Measurements from ENCODE around the gene APOA4. TPM values are rescaled to one million over a fixed set of nuclear protein-coding genes. Genes with fewer than 3 reads are reported as not detected.

The APOA4 gene
- total and polyA plus RNA-seq, 4 donors: 0.89 to 382 (median 131) TPM

DNA sequence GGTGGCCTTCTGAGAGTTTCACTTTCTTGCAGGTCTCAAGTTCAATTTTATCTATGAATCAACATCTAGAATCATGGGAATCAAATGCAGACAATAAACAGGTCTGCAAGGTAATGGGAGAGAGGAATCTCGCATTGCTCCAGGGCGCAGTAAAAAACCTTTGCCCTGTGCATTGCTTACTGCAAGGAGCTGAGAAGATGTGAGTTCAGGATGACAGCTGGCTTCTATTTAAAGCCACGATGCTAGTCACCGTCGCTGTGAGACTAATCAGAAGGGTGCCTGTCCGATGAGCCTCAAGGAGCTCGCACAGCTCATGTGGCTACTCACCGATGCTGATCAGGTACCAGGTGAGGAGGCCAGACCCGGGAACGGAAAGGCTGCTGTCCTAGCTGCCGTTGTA is 44.5 kb upstream of the APOA4 start:
- H3K9me3 ChIP-seq (ENCODE audit: control insufficient read depth in 4 of 4, low read length in 3 of 4): no peaks in the 10 kb centered on the region
- no peak overlapping the region for H3K9ac ChIP-seq (ENCODE audit: low read depth in 1 of 2, low read length in 2 of 2)
- 96% methylated on average over 11 of the region's 11 CpGs for WGBS
- TF ChIP-seq EGR1 (IDR thresholded peaks at IDR 0.05; ENCODE audit: low read depth in 2 of 2) (no peak), SP1 (IDR thresholded peaks at IDR 0.05) (no peak), FOXA2 (IDR thresholded peaks at IDR 0.05) (no peak), FOXA1 (IDR thresholded peaks at IDR 0.05) (no peak), RAD21 (IDR thresholded peaks at IDR 0.05) (no peak), YY1 (IDR thresholded peaks at IDR 0.05) (no peak)
- TF ChIP-seq, protein P1, sequence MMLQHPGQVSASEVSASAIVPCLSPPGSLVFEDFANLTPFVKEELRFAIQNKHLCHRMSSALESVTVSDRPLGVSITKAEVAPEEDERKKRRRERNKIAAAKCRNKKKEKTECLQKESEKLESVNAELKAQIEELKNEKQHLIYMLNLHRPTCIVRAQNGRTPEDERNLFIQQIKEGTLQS (IDR thresholded peaks at IDR 0.05): no peak
- H3K4me3 ChIP-seq (ENCODE audit: low read depth in 1 of 3, low read length in 3 of 3): no peak overlapping the region
- no peaks in the 10 kb centered on the region for H3K27me3 ChIP-seq (ENCODE audit: control insufficient read depth in 4 of 4, insufficient read depth in 4 of 4, low read length in 3 of 4)
- H3K36me3 ChIP-seq (ENCODE audit: control insufficient read depth in 4 of 4, insufficient read depth in 3 of 4, low read depth in 1 of 4, low read length in 3 of 4): peaks cover 6 to 90% (median 47%) of the 10 kb centered on the region in 4 donors
- H3K27ac ChIP-seq (ENCODE audit: low read depth in 1 of 2, low read length in 2 of 2): no peak overlapping the region
- H3K4me1 ChIP-seq (ENCODE audit: control insufficient read depth in 4 of 4, insufficient read depth in 4 of 4, low read length in 3 of 4): peaks cover 2 to 14% (median 9%) of the 10 kb centered on the region in 4 donors
- no peak for DNase-seq (ENCODE audit: low spot score)

DNA sequence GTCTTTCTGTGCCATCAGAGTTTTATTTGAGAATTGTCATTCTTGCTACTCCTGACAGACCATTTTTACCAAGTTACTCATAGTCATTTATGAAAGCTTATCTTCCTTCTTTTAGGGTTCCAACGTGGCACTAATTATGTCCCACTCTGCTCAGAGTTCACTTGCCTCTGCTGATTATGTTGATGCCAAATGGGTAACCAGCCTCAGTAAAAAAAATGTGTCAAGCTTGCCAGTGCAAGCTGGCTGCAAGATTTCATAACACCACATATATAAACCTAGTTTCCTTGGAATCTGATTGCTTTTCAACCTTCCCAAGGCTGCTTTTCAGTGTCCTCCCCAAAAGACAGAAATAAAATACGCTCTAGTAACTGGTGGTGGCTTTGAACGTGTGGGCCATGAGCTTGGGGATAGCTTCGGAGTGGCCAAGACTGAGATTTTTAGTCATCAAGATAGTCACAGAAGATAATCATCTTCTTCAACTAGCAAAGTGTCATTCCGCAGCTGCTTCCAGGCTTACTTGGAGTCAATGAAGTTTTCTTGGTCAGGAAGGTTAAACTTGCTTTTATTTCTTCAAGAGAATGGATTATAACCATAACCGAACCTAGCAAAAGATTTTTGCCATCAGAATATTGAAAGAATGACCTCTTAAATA is 43.8 kb upstream of the APOA4 start:
- no peak for DNase-seq (ENCODE audit: low spot score)
- 90% methylated on average over 6 of the region's 6 CpGs for WGBS
- Histone ChIP-seq H3K27me3 (ENCODE audit: control insufficient read depth in 4 of 4, insufficient read depth in 4 of 4, low read length in 3 of 4) (no peaks in the 10 kb centered on the region), H3K4me3 (ENCODE audit: low read depth in 1 of 3, low read length in 3 of 3) (no peak overlapping the region), H3K9me3 (ENCODE audit: control insufficient read depth in 4 of 4, low read length in 3 of 4) (no peaks in the 10 kb centered on the region), H3K27ac (ENCODE audit: low read depth in 1 of 2, low read length in 2 of 2) (no peak overlapping the region), H3K4me1 (ENCODE audit: control insufficient read depth in 4 of 4, insufficient read depth in 4 of 4, low read length in 3 of 4) (peaks cover 2 to 14% (median 9%) of the 10 kb centered on the region in 4 donors), H3K9ac (ENCODE audit: low read depth in 1 of 2, low read length in 2 of 2) (no peak overlapping the region), H3K36me3 (ENCODE audit: control insufficient read depth in 4 of 4, insufficient read depth in 3 of 4, low read depth in 1 of 4, low read length in 3 of 4) (peaks cover 6 to 90% (median 50%) of the 10 kb centered on the region in 4 donors)
- peak in 1 of 2 donors; percentile 55 for TF ChIP-seq RXRA (IDR thresholded peaks at IDR 0.05)
- no peak for TF ChIP-seq JUND (IDR thresholded peaks at IDR 0.05)
- peak in 1 of 2 donors; percentile 41 for TF ChIP-seq HNF4A (conservative IDR thresholded peaks at IDR 0.05)
- no peak for TF ChIP-seq NR2F2 (IDR thresholded peaks at IDR 0.05)

DNA sequence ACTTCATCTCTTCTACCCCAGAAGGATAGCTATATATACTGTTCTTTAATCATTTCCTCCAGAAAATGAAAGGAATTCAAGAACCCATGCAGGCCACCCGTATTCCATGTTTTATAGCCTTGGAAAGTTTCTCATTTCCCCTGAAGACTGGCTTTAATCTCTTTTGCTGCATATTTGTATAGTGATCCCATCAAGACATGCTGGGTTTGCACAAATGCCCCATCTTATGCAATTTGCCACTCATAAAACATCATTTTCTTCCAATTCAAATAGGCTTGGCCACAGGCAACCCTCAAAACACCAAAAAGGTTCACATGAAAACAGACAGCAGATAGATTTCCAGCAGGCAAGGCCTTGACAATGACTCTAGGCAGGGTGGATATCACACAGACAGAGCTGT is 42.6 kb upstream of the APOA4 start:
- DNase-seq (ENCODE audit: low spot score): no peak
- 89% methylated on average over 1 of the region's 1 CpG for WGBS
- peaks cover 2 to 10% (median 7%) of the 10 kb centered on the region in 4 donors for H3K4me1 ChIP-seq (ENCODE audit: control insufficient read depth in 4 of 4, insufficient read depth in 4 of 4, low read length in 3 of 4)
- peaks cover 6 to 90% (median 55%) of the 10 kb centered on the region in 4 donors for H3K36me3 ChIP-seq (ENCODE audit: control insufficient read depth in 4 of 4, insufficient read depth in 3 of 4, low read depth in 1 of 4, low read length in 3 of 4)
- H3K4me3 ChIP-seq (ENCODE audit: low read depth in 1 of 3, low read length in 3 of 3): no peak overlapping the region
- no peak overlapping the region for H3K9ac ChIP-seq (ENCODE audit: low read depth in 1 of 2, low read length in 2 of 2)
- H3K9me3 ChIP-seq (ENCODE audit: control insufficient read depth in 4 of 4, low read length in 3 of 4): no peaks in the 10 kb centered on the region
- no peak overlapping the region for H3K27ac ChIP-seq (ENCODE audit: low read depth in 1 of 2, low read length in 2 of 2)
- TF ChIP-seq RAD21 (IDR thresholded peaks at IDR 0.05) (no peak), NR2F2 (IDR thresholded peaks at IDR 0.05) (no peak), FOXA2 (IDR thresholded peaks at IDR 0.05) (no peak)
- no peaks in the 10 kb centered on the region for H3K27me3 ChIP-seq (ENCODE audit: control insufficient read depth in 4 of 4, insufficient read depth in 4 of 4, low read length in 3 of 4)

DNA sequence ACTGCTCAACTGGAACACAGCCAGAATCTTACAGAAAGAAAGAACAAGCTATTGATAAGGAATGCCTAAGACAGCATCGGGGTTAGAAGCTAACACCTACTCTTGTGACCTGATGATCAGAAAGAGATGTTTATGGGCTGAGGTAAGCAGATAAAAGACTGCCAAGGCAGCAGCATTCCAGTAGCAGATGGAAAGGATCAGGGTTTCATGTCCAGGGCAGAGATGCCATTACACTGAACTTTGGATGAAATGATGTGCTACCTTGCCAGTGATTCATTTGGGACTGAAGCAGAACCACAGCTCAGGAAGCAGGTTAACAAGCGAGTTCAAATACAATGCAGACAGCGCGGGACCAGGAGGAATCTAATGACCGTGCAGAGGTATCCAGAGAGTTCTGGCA is 41.4 kb upstream of the APOA4 start:
- DNase-seq (ENCODE audit: low spot score): no peak
- Histone ChIP-seq H3K4me1 (ENCODE audit: control insufficient read depth in 4 of 4, insufficient read depth in 4 of 4, low read length in 3 of 4) (no peaks in the 10 kb centered on the region), H3K27ac (ENCODE audit: low read depth in 1 of 2, low read length in 2 of 2) (no peak overlapping the region), H3K9me3 (ENCODE audit: control insufficient read depth in 4 of 4, low read length in 3 of 4) (no peaks in the 10 kb centered on the region), H3K9ac (ENCODE audit: low read depth in 1 of 2, low read length in 2 of 2) (no peak overlapping the region), H3K27me3 (ENCODE audit: control insufficient read depth in 4 of 4, insufficient read depth in 4 of 4, low read length in 3 of 4) (no peaks in the 10 kb centered on the region), H3K36me3 (ENCODE audit: control insufficient read depth in 4 of 4, insufficient read depth in 3 of 4, low read depth in 1 of 4, low read length in 3 of 4) (peaks cover 6 to 87% (median 58%) of the 10 kb centered on the region in 4 donors), H3K4me3 (ENCODE audit: low read depth in 1 of 3, low read length in 3 of 3) (no peak overlapping the region)
- WGBS: 96% methylated on average over 5 of the region's 5 CpGs
- no peak for TF ChIP-seq HNF4G (IDR thresholded peaks at IDR 0.05)
- TF ChIP-seq HNF4A (conservative IDR thresholded peaks at IDR 0.05): no peak
- TF ChIP-seq, protein P1 (IDR thresholded peaks at IDR 0.05): no peak
- TF ChIP-seq, protein P2, sequence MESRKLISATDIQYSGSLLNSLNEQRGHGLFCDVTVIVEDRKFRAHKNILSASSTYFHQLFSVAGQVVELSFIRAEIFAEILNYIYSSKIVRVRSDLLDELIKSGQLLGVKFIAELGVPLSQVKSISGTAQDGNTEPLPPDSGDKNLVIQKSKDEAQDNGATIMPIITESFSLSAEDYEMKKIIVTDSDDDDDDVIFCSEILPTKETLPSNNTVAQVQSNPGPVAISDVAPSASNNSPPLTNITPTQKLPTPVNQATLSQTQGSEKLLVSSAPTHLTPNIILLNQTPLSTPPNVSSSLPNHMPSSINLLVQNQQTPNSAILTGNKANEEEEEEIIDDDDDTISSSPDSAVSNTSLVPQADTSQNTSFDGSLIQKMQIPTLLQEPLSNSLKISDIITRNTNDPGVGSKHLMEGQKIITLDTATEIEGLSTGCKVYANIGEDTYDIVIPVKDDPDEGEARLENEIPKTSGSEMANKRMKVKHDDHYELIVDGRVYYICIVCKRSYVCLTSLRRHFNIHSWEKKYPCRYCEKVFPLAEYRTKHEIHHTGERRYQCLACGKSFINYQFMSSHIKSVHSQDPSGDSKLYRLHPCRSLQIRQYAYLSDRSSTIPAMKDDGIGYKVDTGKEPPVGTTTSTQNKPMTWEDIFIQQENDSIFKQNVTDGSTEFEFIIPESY (IDR thresholded peaks at IDR 0.05): no peak
- TF ChIP-seq, protein P3, sequence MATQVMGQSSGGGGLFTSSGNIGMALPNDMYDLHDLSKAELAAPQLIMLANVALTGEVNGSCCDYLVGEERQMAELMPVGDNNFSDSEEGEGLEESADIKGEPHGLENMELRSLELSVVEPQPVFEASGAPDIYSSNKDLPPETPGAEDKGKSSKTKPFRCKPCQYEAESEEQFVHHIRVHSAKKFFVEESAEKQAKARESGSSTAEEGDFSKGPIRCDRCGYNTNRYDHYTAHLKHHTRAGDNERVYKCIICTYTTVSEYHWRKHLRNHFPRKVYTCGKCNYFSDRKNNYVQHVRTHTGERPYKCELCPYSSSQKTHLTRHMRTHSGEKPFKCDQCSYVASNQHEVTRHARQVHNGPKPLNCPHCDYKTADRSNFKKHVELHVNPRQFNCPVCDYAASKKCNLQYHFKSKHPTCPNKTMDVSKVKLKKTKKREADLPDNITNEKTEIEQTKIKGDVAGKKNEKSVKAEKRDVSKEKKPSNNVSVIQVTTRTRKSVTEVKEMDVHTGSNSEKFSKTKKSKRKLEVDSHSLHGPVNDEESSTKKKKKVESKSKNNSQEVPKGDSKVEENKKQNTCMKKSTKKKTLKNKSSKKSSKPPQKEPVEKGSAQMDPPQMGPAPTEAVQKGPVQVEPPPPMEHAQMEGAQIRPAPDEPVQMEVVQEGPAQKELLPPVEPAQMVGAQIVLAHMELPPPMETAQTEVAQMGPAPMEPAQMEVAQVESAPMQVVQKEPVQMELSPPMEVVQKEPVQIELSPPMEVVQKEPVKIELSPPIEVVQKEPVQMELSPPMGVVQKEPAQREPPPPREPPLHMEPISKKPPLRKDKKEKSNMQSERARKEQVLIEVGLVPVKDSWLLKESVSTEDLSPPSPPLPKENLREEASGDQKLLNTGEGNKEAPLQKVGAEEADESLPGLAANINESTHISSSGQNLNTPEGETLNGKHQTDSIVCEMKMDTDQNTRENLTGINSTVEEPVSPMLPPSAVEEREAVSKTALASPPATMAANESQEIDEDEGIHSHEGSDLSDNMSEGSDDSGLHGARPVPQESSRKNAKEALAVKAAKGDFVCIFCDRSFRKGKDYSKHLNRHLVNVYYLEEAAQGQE (IDR thresholded peaks at IDR 0.05): no peak
- TF ChIP-seq, protein P4, sequence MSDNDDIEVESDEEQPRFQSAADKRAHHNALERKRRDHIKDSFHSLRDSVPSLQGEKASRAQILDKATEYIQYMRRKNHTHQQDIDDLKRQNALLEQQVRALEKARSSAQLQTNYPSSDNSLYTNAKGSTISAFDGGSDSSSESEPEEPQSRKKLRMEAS (IDR thresholded peaks at IDR 0.05): no peak
- no peak for TF ChIP-seq FOXA2 (IDR thresholded peaks at IDR 0.05)
- no peak for TF ChIP-seq GABPA (IDR thresholded peaks at IDR 0.05 in 1 of 2, conservative IDR thresholded peaks at IDR 0.05 in 1 of 2)
- TF ChIP-seq NR2F2 (IDR thresholded peaks at IDR 0.05): no peak
- TF ChIP-seq YY1 (IDR thresholded peaks at IDR 0.05): no peak
- TF ChIP-seq EGR1 (IDR thresholded peaks at IDR 0.05; ENCODE audit: low read depth in 2 of 2): no peak
- TF ChIP-seq SP1 (IDR thresholded peaks at IDR 0.05): no peak
- no peak for TF ChIP-seq TAF1 (conservative IDR thresholded peaks at IDR 0.05)
- no peak for TF ChIP-seq RAD21 (IDR thresholded peaks at IDR 0.05)
- TF ChIP-seq JUND (IDR thresholded peaks at IDR 0.05): no peak
- no peak for TF ChIP-seq RXRA (IDR thresholded peaks at IDR 0.05)
